ENCODE results near the gene NPY. TPM values are rescaled to one million over a fixed set of nuclear protein-coding genes. Genes with fewer than 3 reads are reported as not detected.
"Not testable (repeated sequence)": the region's sequence is repeated elsewhere in the genome, so short reads cannot be mapped to it uniquely, and the experiment has no call there.

The NPY gene
- polyA plus RNA-seq, 2 of the 4 experiments (the other 2 are of a cell fraction), result not detected

GRCh38 chr7:24258324-24258723, 25.7 kb upstream of the NPY start:
- H3K9me3 ChIP-seq; H3K27ac ChIP-seq; H3K4me1 ChIP-seq; H3K4me2 ChIP-seq; ATAC-seq; DNase-seq (ENCODE audit: low read depth in 1 of 2, low spot score in 1 of 2); POLR2A ChIA-PET; CTCF ChIA-PET; FAIRE-seq; H3K4me3 ChIP-seq: not testable (repeated sequence)
- TF ChIP-seq ZC3H11A (IDR thresholded peaks at IDR 0.05), result peak; percentile 11; the same call in 1 of the 2 replicates
- WGBS (ENCODE audit: missing lambda C conversion rate), result 6% methylated on average over 1 of the region's 1 CpG

DNA sequence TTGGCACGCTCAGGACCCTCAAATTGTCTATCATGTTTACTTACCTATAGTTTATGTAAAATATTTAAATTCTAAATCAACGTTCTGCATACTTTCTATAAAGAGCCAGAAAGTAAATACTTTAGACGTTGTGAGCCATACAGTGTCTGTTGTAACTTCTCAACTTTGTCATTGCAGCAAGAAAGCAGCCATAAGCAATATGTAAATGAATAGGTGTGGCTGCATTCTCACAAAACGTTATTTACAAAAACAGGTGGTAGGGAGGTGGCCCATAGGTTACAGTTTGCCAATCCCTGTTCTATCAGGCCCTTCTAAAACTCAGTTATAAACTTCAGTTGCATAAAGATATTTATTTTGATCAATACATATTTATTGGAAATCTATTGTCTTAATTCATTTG, 12.1 kb upstream of the NPY start:
- ATAC-seq (no peak), FAIRE-seq (no peak), DNase-seq (ENCODE audit: low read depth in 1 of 2, low spot score in 1 of 2) (no peak)
- Histone ChIP-seq H3K9me3 (no peaks in the 10 kb centered on the region), H3K4me3 (no peak overlapping the region), H3K4me2 (no peak overlapping the region), H3K27ac (no peak overlapping the region), H3K4me1 (no peaks in the 10 kb centered on the region)
- CTCF ChIA-PET, result no interaction called here
- POLR2A ChIA-PET, result no interaction called here
- WGBS (ENCODE audit: missing lambda C conversion rate), result 9% methylated on average over 4 of the region's 4 CpGs
- no peak for TF ChIP-seq POLR2AphosphoS2 (conservative IDR thresholded peaks at IDR 0.05; ENCODE audit: low read length)
- TF ChIP-seq, protein P1, sequence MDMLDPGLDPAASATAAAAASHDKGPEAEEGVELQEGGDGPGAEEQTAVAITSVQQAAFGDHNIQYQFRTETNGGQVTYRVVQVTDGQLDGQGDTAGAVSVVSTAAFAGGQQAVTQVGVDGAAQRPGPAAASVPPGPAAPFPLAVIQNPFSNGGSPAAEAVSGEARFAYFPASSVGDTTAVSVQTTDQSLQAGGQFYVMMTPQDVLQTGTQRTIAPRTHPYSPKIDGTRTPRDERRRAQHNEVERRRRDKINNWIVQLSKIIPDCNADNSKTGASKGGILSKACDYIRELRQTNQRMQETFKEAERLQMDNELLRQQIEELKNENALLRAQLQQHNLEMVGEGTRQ (IDR thresholded peaks at IDR 0.05), result no peak
- TF ChIP-seq HOXA7 (CRISPR knock-in tag; IDR thresholded peaks at IDR 0.05), result no peak
- TF ChIP-seq JUN (IDR thresholded peaks at IDR 0.05), result no peak
- no peak for TF ChIP-seq EP300 (IDR thresholded peaks at IDR 0.05)

- peaks cover 5% of the 10 kb centered on the region; the same call in 1 of the 3 replicates for H3K9me3 ChIP-seq
- H3K27ac ChIP-seq, result no peak overlapping the region
- H3K4me1 ChIP-seq, result peaks cover 8% of the 10 kb centered on the region; the same call in 2 of the 3 replicates
- ChIA-PET POLR2A (no interaction called here), CTCF (no interaction called here)
- DNase-seq (ENCODE audit: low read depth in 1 of 2, low spot score in 1 of 2) (no peak), FAIRE-seq (no peak), ATAC-seq (no peak)
- H3K4me3 ChIP-seq, result no peak overlapping the region
- H3K4me2 ChIP-seq, result no peak overlapping the region
- TF ChIP-seq HEYL (CRISPR knock-in tag; IDR thresholded peaks at IDR 0.05) (no peak), TFCP2L1 (CRISPR knock-in tag; IDR thresholded peaks at IDR 0.05) (no peak), EHF (CRISPR knock-in tag; IDR thresholded peaks at IDR 0.05) (no peak)
Observed at GRCh38 chr7:24279512-24279911, 4.5 kb upstream of the NPY start.

GRCh38 chr7:24283554-24283896, 465 bp upstream of the NPY start:
- ChIA-PET CTCF (no interaction called here), POLR2A (no interaction called here)
- peaks cover 19% of the 10 kb centered on the region; the same call in 2 of the 3 replicates for H3K4me1 ChIP-seq
- DNase-seq (ENCODE audit: low read depth in 1 of 2, low spot score in 1 of 2), result no peak
- peaks cover 4% of the 10 kb centered on the region; the same call in 1 of the 3 replicates for H3K9me3 ChIP-seq
- H3K4me3 ChIP-seq, result peak overlapping the region; percentile 38
- H3K27ac ChIP-seq, result no peak overlapping the region
- WGBS (ENCODE audit: missing lambda C conversion rate), result 55% methylated on average over 19 of the region's 19 CpGs
- FAIRE-seq, result no peak
- no peak for ATAC-seq
- peak overlapping the region; percentile 82 for H3K4me2 ChIP-seq
- TF ChIP-seq MYC (IDR thresholded peaks at IDR 0.05; ENCODE audit: borderline replicate concordance, low read length) (no peak), RARB (CRISPR knock-in tag; IDR thresholded peaks at IDR 0.05) (no peak), MAFK (IDR thresholded peaks at IDR 0.05; ENCODE audit: partially characterized antibody) (no peak), EHMT2 (IDR thresholded peaks at IDR 0.05; ENCODE audit: low read depth) (no peak), NR3C1 (IDR thresholded peaks at IDR 0.05) (no peak), RCOR1 (IDR thresholded peaks at IDR 0.05; ENCODE audit: low read depth, low read length) (no peak), EP300 (IDR thresholded peaks at IDR 0.05) (no peak), CHD2 (IDR thresholded peaks at IDR 0.05; ENCODE audit: low read length, partially characterized antibody) (no peak), HOXA7 (CRISPR knock-in tag; IDR thresholded peaks at IDR 0.05) (no peak), ZSCAN20 (CRISPR knock-in tag; IDR thresholded peaks at IDR 0.05) (no peak), NFE2L2 (conservative IDR thresholded peaks at IDR 0.05; ENCODE audit: low read length) (no peak), ZFP36 (IDR thresholded peaks at IDR 0.05; ENCODE audit: borderline replicate concordance, partially characterized antibody) (no peak), POLR2A (IDR thresholded peaks at IDR 0.05; ENCODE audit: low read length) (no peak), MAX (IDR thresholded peaks at IDR 0.05) (no peak), GATA3 (IDR thresholded peaks at IDR 0.05; ENCODE audit: borderline replicate concordance) (no peak), EHF (CRISPR knock-in tag; IDR thresholded peaks at IDR 0.05) (no peak), CBX8 (IDR thresholded peaks at IDR 0.05) (no peak), KDM5A (IDR thresholded peaks at IDR 0.05) (no peak), FOXS1 (CRISPR knock-in tag; IDR thresholded peaks at IDR 0.05) (no peak)
- TF ChIP-seq, protein P2, sequence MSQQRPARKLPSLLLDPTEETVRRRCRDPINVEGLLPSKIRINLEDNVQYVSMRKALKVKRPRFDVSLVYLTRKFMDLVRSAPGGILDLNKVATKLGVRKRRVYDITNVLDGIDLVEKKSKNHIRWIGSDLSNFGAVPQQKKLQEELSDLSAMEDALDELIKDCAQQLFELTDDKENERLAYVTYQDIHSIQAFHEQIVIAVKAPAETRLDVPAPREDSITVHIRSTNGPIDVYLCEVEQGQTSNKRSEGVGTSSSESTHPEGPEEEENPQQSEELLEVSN (IDR thresholded peaks at IDR 0.05; ENCODE audit: borderline replicate concordance, low read depth), result no peak
